Stimulated activated CD4-positive, alpha-beta T cell treated with anti-CD3 and anti-CD28 coated beads, Interleukin-15, amount 100 ng/mL, for 24 hours (primary cell): ENCODE data around the gene SLC17A7.

Experiments used
- DNase-seq: peaks from one replicate; pipeline ENCODE4 v3.0.0-alpha.2; 2020

Gene SLC17A7

DNA sequence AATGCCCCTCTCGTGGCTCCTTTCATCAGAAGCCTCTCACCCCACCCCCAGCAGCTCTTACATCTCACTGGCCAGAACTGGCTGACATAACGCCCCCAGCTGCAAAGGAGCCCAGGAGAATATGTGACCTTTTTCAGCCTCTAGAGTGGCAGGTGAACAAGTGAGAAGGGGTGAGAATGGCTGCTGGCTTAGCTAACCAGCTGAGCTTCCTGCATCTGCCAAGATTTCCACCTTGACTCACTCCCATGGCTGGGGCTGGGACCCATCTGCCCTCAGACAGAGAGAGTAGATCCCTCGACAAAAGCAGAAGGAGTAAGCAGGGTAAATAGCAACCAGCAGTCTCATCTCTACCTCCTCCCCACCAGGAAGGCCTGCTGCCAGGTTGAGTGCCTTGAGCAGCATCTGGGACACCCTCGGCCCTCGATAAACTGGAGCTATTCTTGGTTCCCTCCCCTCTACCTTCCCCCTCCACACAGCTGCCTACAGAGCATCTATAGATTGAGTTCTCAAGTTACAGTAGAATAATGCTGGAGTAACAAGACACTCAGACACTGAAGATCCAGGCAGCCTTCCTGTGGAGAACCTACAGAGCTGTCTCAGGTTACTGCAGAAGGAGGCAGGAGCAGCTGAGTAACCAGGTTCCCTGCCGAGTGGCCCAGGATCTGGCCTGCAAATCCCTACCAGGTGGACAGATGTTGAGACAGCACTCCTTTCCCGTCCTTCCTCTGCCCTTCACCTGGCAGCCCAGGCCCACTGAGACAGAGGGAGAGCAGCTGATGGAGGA lies 37.7 kb downstream of the SLC17A7 start:
- DNase-seq, result no peak

DNA sequence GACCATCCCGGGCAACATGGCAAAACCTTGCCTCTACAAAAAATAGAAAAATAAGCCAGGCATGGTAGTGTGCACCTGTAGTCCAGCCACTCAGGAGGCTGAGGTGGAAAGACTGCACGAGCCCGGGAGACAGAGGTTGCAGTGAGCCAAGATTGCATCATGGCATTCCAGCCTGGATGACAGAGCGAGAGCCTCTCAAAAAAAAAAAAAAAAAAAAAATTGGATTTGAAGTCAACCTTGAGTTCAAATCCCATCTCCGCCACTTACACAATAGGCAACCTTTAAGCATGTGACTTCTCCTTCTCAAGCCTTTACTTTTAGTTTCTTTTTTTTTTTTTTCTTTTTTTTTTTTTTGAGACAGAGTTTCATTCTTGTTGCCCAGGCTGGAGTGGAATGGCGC lies 41.3 kb downstream of the SLC17A7 start:
- DNase-seq, result no peak

DNA sequence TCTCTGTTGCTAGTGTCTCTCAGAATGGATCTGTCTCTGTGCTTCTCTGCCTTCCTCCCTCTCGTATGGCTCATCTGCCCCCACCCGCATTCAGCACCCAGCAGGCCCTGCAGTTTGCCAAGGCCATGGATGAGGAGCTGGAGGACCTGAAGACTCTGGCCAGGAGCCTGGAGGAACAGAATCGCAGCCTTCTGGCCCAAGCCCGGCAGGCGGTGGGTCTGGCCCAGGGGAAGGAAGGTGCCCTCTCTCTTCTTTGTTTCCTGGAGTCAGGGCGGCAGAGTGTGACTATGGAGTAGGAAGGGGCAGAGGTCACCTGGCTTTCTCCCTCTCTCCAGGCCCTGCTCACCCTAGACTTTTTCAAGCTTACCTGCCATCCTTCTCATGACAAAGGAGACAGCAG lies 42.4 kb downstream of the SLC17A7 start:
- no peak for DNase-seq

DNA sequence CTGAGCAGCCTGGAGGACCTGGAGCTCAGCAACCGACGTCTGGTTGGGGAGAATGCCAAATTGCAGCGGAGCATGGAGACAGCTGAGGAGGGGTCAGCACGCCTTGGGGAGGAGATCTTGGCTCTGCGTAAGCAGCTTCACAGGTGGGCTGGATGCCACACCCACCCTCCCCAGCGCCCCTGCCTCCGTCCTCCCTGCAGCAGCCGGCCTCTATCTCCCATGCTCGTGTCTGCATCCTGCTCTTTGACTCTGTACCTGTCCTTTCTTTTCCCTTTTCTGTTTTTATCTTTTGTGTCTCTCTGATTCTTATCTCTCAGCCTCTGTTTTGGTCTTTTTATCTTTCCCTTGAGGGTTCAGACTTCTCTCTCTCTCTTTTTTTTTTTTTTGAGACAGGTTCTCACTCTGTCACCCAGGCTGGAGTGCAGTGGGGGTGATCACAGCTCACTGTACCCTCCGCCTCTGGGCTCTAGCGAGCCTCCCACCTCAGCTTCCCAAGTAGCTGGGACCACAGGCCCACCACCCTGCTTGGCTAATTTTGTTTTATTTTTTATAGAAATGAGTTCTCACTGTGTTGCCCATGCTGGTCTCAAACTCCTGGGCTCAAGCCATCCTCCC lies 43.2 kb downstream of the SLC17A7 start:
- no peak for DNase-seq

DNA sequence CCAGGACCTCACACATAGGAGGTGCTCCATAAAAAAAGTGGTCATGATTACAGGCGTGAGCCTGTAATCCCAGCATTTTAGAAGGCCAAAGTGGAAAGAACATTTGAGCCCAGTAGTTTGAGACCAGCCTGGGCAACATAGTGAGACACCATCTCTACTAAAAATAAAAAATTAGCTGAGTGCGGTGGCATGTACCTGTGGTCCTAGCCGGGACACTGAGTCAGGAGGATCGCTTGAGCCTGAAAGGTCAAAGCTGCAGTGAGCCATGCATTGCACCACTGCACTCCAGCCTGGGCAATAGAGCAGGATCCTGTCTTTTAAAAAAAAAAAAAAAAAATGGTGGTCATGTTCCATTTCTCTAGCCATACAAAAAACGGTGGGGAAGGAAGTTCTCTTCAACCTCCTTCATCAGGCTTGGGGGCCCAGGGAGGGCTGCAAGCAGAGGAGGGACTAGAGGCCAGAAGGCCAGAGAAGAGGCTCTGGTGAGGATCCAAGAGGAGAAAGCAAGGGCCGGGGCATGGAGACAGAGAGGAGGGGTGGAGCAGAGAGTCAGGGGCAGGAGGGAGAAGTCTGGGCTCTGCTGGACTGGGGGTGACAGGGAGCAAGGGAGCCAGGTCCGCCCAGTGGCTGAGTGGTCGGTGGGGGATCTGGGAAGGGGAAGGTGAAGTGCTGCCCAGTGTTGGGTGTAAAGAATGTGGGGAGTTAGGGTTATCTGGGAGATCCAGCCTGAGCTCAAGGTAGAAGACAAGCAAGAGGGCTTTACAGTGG lies 44.4 kb downstream of the SLC17A7 start:
- no peak for DNase-seq

DNA sequence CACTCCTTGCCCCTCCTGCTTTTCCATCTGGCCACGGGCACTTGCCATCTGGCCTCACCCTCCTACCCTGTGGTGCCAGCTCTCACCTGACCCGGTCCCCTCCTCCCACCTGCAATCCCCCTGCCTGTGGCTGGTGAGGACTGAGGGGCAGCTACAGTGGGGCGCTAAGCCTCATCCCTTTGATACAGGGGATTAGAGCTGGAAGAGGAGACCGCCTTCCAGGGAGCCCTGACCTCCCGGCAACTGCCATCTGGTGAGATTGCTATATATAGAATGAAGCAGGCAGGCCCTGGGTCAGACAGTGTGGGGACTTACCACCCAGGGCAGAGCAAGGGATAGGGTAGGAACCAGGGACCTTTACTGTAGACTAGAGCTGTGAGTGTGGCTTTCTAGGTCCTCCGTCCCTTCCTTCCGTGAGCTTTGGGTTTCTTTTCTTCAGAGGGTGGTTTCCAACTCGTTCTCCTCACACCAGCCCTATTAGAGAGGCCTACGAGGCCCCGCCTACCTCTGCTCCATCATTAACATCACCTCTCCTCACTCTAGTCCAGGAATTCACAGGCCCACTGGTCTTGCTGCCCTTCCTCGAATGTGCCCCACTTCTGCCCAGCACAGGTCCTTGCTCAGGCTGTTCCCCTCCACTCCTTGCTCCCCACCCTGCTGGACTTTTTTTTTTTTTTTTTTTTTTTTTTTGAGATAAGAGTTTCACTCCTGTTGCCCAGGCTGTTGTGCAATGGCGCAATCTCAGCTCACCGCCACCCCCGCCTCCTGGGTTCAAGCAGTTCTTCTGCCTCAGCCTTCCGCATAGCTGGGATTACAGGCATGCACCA lies 45.5 kb downstream of the SLC17A7 start:
- DNase-seq, result no peak

DNA sequence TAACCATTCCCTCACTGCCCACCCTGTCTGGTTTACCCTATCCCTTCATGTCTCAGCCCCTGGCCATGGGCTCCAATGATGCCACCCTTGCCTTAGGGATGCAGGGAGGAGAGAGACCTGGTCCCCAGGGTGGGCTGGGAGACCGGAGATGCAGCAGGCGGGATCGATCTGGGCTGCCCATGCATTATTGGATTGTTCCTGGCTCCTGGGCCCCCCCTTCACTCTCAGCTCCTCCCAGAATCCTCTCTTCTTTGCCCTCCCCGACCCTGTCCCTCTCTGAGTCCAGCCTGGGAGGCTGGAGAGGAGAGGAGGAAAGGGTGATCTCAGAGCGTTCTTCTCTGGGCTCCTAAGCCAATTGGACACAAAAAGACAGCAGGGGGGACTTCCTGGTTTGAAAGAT lies 47.4 kb downstream of the SLC17A7 start:
- no peak for DNase-seq

DNA sequence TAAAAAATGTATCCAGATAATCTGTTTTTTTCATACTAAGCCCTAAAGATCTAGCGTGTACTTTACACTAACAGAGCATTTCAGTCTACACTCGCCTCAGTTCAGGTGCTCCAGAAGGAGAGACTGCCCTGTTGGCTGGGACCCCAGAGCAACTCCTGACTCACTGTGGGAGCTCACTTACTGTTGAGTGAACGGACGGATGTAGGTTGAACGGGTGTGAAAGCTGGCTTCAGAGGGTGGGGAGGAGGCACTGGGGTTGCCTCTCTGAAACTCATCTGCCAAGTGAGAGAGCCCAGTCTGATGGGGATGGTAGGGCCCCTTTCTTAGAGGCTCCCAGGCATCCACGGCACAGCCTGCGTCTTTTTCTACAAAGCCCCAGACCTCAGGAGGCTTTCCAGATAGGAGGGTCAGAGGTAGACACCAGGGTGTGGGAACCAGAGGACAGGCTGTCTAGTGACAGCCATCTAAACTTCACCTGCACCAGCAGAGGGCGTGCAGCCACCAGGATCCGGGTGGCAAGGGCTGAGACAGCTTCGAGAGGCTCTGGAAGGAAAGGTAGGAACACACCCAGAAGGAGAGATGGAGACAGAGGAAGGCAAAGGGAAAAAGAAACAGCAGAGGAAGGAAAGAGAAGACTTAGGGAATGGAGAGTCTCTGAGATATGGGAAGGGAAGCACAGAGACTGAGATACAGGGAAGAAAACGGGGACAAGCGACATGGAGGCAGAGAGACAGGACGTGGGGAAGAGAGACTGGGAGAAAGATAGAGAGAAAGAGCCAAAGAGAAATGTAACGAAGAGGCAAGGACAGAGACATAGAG lies 49.5 kb downstream of the SLC17A7 start:
- peak; percentile 85 for DNase-seq

DNA sequence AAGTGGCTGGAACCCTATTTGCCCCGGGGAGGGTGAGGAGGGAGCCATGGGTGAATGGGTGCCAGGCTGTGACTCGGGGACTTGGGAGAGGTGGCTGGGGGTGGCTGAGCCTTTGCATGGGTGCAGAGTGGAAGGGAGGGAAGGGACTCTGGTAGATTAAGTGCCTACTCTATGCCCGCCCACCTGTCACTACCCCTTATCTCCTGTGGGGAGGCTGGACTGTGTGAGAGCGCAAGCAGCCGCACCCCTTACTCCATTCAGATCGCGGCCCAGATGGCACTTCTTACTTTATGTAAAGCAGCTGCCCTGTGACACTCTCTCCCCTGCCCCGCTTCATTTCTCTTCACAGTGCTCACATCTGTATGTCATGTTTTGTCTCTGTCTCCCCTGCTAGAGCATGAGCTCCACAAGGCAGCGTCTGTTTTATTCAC lies 50.4 kb downstream of the SLC17A7 start:
- DNase-seq, result no peak

DNA sequence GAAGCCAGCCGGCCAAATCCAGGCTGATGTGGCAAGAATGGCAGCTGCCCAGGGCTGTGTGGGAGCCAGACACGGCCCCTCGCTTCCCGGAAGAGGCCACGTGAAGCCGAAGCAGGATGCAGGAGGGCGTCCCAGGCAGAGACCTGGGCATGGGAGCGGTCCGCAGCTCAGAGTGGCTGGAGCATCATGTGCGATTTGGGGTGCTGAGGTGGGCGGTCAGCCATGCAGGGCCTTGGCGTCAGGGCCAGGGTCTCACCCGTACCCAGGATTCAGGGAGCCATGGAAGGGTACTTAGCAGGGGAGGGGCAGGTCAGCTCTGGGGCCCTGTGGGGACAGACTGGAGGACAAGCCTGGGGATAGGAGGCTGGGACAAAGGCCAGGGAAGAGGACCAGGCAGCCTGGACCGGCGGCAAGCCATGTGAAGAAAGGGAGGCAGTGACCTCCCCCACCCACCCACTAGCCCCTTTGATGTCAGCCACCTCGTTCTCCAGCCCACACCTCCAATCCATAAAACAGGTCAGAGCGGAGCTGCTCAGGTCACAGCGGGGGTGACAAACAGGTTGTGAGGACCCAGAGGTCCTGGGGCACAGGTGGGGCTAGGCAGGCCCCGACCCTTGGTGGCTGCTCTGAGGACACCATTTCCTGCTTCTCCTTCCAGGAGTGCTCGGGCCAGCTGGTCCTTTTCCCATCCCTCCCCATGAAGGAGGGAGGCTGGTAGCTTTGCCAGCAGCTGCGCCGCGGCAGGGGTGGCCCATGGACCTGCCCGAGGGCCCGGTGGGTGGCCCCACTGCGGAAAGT lies 51.0 kb downstream of the SLC17A7 start:
- DNase-seq, result no peak

DNA sequence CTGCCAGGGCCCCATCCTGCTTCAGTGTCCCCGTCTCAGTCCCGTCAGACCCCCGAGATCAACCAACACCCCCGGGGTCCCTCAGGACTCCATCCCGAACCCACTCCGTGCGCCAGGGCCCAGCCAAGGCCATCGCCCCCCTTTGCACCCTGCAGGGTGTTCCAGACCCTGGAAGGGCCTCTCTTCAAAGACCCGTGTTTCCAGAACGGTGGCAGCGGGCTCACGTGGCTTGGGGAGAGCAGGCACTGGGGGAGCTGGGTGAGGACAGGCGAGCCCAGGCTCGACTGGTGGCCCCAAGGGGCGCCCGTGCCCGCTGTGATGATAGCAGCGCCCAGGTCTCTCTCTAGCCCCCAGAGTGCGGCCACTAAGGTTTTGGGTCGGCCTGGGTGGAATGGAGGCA lies 51.9 kb downstream of the SLC17A7 start:
- no peak for DNase-seq

DNA sequence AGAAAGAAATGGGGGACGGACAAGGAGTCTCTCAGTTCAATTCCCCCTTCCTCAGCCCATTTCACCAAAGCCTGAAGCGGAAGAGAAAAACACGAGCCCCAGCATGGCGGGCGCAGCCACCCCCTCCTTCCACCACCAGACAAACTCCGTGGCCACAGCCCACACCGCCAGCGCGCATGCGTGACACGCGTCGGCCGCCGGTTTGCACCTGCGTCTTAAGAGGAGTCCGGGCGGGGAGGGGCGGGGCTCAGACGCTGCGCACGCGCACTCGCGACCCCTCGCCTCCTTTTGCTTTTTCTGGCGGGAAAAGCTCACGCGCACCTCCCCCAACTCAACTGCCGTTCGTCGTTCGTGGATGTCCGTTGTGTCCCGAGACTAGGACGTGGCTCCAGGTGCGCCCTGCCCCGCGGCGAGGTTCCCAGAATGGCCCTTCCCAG lies 53.4 kb downstream of the SLC17A7 start, which contains the start of gene KASH5:
KASH5 (plus strand) TSS at position 314 of the 437 bp plus-strand sequence. CDS start 2,635 bp downstream, outside the sequence.
- peak; percentile 92 for DNase-seq

DNA sequence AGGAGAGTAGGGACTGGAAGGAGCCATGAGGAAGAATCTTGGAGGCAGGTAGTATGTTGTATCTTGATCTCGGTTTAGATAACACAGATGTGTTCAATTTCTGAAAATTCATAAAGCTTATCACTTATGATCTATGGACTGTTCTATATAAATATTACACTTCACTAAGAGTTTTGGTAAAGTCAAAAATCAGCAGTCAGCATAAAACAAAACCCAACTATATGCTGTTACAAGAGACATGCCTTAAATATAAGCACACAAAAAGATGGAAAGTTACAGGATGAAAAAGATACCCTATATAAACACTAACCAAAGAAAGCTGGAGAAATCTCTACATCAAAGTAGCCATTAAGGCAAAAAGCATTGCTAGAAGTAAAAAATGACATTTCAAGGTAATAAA lies 57.7 kb downstream of the SLC17A7 start:
- DNase-seq, result no peak

DNA sequence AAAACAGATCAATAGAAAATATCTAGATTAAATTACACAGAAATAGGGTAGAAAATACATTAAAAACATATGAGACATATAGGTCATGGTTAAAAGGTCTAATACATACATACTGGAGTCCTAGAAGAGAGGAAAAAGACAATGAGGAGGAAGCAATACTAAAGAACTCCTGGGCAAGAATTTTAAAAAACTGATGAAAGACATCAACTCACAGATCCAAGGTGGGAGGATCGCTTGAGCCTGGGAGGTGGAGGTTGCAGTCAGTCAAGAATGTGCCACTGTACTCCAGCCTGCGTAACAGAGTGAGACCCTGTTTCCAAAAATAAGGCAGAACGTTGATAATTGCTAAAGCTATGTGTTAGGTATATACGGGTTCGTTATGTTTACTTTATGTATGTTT lies 58.7 kb downstream of the SLC17A7 start:
- DNase-seq, result no peak

DNA sequence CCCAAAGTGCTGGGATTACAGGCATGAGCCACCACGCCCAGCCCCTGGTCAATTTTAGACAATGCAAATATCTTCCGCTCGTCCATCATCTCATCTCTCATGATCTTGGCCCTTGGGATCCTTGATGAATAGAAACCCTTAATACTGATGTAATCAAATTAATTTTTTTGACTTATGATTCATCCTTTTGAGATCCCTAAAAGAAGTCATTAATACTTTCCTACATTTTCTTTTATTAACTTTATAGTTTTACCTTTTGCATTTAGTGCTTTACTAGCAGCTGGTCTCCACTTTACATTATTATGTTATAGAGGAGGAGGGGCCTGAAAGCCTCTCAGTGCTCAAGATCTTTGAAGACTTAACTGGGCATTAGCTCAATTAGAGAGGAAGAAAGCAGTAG lies 60.9 kb downstream of the SLC17A7 start:
- DNase-seq, result no peak
